Measurements from ENCODE around the gene GATB.

- TF ChIP-seq EZH2phosphoT487 (IDR thresholded peaks at IDR 0.05; ENCODE audit: insufficient read depth, low read depth): no peak
- no peak for TF ChIP-seq EZH2 (IDR thresholded peaks at IDR 0.05; ENCODE audit: insufficient read depth, poor library complexity, severe bottlenecking)
These were observed 82.5 kb downstream of the GATB start for GRCh38 chr4:151678048-151678872.

Data from GM23248 (cell line).